Measurements from ENCODE around the gene BRD4.

BRD4 gene

DNA sequence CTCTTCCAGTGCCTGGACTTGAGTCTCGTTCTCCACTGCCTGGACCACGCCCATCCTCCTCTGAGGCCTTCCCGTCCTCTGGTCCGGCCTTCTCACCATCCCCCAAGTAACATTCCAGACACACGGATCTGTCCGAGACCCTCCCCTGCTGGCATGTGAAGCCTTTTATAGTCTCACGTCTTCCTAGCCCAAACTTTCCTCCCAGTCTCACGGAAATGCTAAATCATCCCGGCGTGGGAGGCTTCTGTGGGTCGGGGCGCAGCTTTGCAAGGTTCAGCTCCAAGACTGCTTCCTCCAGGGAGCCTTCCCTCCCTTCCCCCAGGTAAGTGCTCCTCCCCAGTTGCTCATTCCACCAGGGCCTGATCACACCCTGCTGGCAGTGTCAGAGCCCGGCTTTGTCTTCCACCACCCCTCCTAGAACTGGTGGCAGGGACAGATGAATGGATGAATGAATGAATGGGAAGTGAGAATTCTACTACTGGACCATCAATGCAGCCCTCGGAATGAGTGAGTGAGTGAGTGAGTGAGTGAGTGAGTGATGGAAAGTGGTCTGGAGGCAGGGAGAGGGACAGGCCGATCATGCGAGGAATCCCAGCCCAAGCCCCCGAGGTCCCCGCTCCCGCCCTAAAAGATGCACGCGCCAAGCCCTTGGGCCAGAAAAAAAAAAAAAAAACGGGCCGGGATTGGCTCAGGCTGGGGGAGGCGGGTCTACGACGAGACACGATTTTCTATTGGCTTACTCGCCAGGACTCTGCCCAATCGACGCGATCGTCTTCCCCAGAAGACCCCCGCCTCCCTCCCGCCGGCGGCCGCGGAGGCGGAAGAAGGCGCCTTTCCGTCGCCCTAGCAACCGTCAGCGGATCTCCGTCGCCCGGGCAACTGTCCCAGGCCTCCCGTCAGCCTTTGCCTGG is 109.3 kb downstream of the BRD4 start:
- H3K27ac ChIP-seq: peak overlapping the region; percentile 67
- in situ Hi-C loops (cut with HindIII; ENCODE audit: low pct_ligation_motif_present, low sequenced_read_pairs): no loop called here
- no peaks in the 10 kb centered on the region for H3K36me3 ChIP-seq (replicated peaks)
- TF ChIP-seq, protein P1, sequence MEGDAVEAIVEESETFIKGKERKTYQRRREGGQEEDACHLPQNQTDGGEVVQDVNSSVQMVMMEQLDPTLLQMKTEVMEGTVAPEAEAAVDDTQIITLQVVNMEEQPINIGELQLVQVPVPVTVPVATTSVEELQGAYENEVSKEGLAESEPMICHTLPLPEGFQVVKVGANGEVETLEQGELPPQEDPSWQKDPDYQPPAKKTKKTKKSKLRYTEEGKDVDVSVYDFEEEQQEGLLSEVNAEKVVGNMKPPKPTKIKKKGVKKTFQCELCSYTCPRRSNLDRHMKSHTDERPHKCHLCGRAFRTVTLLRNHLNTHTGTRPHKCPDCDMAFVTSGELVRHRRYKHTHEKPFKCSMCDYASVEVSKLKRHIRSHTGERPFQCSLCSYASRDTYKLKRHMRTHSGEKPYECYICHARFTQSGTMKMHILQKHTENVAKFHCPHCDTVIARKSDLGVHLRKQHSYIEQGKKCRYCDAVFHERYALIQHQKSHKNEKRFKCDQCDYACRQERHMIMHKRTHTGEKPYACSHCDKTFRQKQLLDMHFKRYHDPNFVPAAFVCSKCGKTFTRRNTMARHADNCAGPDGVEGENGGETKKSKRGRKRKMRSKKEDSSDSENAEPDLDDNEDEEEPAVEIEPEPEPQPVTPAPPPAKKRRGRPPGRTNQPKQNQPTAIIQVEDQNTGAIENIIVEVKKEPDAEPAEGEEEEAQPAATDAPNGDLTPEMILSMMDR (IDR thresholded peaks at IDR 0.05; ENCODE audit: low read depth, low read length, missing control alignments): no peak
- peak overlapping the region; percentile 73 for H3K4me3 ChIP-seq (ENCODE audit: low read depth, low read length)
- DNase-seq: peak; percentile 90
- H3K27me3 ChIP-seq (replicated peaks): no peaks in the 10 kb centered on the region

DNA sequence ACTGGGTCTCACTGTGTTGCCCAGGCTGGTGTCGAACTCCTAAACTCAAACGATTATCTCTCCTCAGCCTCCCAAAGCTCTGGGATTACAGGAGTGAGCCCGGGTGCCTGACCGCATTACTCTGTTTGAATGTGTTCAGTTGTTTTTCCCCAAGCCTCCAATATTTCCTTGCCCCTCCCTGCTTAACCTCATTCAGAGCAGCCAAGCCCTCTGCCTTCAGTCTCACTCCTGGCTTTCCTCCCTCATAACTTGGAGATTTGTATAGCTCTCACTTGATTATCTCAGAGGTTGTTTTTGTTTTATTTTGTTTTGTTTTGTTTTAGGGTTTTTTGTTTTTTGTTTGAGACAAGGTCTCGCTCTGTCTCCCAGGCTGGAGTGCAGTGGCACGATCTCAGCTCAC is 111.5 kb downstream of the BRD4 start:
- no peaks in the 10 kb centered on the region for H3K36me3 ChIP-seq (replicated peaks)
- TF ChIP-seq, protein P1 (IDR thresholded peaks at IDR 0.05; ENCODE audit: low read depth, low read length, missing control alignments): no peak

DNA sequence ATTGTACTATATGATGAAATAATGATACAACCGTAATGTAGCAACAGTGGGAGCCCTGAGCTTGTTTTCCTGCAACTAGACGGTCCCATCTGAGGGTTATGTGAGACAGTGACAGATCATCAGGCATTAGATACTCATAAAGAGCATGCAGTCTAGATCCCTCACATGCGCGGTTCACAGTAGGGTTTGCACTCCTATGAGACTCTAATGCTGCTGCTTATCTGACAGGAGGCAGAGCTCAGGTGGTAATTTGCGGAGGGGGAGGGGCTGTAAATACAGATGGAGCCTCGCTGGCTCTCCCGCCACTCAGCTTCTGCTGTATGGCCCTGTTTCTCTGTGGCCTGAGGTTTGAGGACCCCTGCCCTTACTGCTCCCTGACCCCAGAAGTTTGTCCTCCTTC is 113.8 kb downstream of the BRD4 start:
- H3K27ac ChIP-seq: no peak overlapping the region
- TF ChIP-seq, protein P1 (IDR thresholded peaks at IDR 0.05; ENCODE audit: low read depth, low read length, missing control alignments): no peak
- DNase-seq: no peak
- H3K36me3 ChIP-seq (replicated peaks): no peaks in the 10 kb centered on the region
- H3K27me3 ChIP-seq (replicated peaks): no peaks in the 10 kb centered on the region
- in situ Hi-C loops (cut with HindIII; ENCODE audit: low pct_ligation_motif_present, low sequenced_read_pairs): no loop called here
- H3K4me3 ChIP-seq (ENCODE audit: low read depth, low read length): no peak overlapping the region

More for the DNA sequence above, 111.5 kb downstream of the BRD4 start:
- no peaks in the 10 kb centered on the region for H3K27me3 ChIP-seq (replicated peaks)
- H3K4me3 ChIP-seq (ENCODE audit: low read depth, low read length): no peak overlapping the region
- in situ Hi-C loops (cut with HindIII; ENCODE audit: low pct_ligation_motif_present, low sequenced_read_pairs): no loop called here
- no peak for DNase-seq
- no peak overlapping the region for H3K27ac ChIP-seq

DNA sequence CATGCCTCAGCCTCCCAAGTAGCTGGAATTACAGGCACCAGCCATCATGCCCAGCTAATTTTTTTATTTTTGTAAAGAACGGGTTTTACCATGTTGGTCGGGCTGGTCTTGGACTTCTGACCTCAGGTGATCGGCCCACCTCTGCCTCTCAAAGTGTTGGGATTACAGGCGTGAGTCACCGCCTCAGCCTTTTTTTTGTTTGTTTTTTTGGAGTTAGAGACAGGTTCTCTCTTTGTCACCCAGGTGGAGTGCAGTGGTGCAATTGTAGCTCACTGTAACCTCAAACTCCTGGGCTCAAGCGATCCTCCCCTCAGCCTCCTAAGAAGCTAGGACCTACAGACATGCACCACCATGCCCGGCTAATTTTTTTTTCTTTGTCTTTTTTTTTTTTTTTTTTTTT is 116.0 kb downstream of the BRD4 start:
- no peak for DNase-seq
- Histone ChIP-seq H3K27me3 (replicated peaks) (no peaks in the 10 kb centered on the region), H3K27ac (no peak overlapping the region), H3K36me3 (replicated peaks) (no peaks in the 10 kb centered on the region), H3K4me3 (ENCODE audit: low read depth, low read length) (no peak overlapping the region)
- in situ Hi-C loops (cut with HindIII; ENCODE audit: low pct_ligation_motif_present, low sequenced_read_pairs): no loop called here
- TF ChIP-seq, protein P1 (IDR thresholded peaks at IDR 0.05; ENCODE audit: low read depth, low read length, missing control alignments): no peak

DNA sequence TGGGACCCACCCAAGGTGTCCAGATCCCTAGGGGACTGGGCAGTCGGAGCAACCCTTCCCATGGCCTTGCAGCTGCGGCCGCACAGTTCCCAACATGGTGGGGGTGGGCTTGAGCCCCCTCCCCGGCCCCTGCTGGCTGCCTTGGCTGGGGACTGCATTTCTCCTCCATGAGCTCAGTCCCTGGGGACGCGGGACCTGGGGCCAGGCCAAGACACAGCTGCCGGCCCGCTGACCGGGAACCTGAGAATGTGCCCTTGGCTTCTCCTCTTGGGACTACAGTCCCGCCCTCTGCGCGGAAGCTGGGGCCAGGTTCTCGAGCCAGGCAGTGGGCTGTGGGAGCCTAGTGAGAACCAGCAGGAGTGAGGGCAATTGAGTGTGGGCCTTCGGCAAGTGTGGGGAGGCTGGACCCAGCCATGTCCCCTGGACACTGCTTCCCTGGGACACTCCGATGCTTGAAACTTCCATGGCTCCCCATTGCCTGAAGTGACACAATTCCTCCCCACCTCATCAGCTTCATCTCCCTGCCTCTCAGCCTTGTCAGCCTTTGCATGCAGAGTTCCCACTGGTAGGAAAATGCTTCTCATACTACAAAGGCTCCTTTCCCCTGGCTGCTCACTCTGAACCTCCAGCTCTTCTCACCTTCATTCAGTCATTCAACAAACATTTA is 118.5 kb downstream of the BRD4 start:
- peak; percentile 25 for DNase-seq
- Histone ChIP-seq H3K36me3 (replicated peaks) (no peaks in the 10 kb centered on the region), H3K4me3 (ENCODE audit: low read depth, low read length) (no peak overlapping the region), H3K27ac (no peak overlapping the region), H3K27me3 (replicated peaks) (no peaks in the 10 kb centered on the region)
- in situ Hi-C loops (cut with HindIII; ENCODE audit: low pct_ligation_motif_present, low sequenced_read_pairs): no loop called here
- TF ChIP-seq, protein P1 (IDR thresholded peaks at IDR 0.05; ENCODE audit: low read depth, low read length, missing control alignments): no peak

All from brain microvascular endothelial cell (primary cell).